HFF-Myc (cell line): ENCODE measurements around the gene CUX1.

ENCODE experiments used
- DNase-seq: peaks from one replicate; pipeline ENCODE4 v3.0.0-alpha.2; 2011; ENCODE audit warnings: low read depth; ENCODE audit errors: extremely low read depth
- H3K4me3 ChIP-seq: replicated peaks from 2 replicates; pipeline ENCODE4 v1.5.1; 2011; ENCODE audit warnings: low read depth, mild to moderate bottlenecking, control low read depth, low read length
- TF ChIP-seq, protein P1 (sequence below): IDR thresholded peaks from 2 replicates; pipeline ENCODE4 v1.5.1; 2012; ENCODE audit warnings: mild to moderate bottlenecking, low read depth, low read length, control low read depth; ENCODE audit errors: missing control alignments

CUX1 gene

DNA sequence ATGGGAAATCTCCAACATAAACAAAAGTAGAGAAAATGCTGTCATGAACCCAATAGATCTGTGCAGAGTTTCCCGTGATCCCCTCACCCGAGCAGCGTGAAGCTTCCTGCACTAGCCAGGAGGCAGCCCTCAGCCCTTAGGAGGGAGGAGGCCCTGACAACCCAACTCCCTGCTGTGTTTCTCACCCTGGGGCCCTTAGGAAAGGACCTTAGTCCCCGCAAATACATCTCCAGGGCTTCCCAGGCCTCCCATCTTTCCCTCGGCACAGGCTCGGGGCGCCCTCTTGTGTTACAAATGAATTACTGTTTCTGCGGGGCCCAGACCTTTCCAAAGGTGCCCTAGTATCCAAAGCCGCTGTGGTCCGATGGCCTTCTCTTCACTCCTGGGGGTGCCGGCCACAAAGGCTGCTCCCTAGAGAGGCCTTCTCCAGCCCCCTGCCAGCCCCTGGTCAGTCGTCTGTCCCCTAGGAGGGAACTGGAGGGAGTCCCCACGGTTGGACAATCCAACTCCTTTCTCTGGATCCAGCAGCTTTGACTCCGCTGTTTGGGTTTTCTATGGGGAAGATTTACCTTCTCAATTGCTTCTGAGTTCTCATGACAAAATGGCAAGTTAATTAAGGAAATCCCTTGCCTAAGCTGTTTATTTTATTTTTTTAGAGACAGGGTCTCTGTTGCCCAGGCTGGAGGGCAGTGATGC is 419.3 kb downstream of the CUX1 start:
- TF ChIP-seq, protein P1, sequence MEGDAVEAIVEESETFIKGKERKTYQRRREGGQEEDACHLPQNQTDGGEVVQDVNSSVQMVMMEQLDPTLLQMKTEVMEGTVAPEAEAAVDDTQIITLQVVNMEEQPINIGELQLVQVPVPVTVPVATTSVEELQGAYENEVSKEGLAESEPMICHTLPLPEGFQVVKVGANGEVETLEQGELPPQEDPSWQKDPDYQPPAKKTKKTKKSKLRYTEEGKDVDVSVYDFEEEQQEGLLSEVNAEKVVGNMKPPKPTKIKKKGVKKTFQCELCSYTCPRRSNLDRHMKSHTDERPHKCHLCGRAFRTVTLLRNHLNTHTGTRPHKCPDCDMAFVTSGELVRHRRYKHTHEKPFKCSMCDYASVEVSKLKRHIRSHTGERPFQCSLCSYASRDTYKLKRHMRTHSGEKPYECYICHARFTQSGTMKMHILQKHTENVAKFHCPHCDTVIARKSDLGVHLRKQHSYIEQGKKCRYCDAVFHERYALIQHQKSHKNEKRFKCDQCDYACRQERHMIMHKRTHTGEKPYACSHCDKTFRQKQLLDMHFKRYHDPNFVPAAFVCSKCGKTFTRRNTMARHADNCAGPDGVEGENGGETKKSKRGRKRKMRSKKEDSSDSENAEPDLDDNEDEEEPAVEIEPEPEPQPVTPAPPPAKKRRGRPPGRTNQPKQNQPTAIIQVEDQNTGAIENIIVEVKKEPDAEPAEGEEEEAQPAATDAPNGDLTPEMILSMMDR = peak; percentile 76
- no peak overlapping the region for H3K4me3 ChIP-seq
- peak; percentile 20 for DNase-seq

DNA sequence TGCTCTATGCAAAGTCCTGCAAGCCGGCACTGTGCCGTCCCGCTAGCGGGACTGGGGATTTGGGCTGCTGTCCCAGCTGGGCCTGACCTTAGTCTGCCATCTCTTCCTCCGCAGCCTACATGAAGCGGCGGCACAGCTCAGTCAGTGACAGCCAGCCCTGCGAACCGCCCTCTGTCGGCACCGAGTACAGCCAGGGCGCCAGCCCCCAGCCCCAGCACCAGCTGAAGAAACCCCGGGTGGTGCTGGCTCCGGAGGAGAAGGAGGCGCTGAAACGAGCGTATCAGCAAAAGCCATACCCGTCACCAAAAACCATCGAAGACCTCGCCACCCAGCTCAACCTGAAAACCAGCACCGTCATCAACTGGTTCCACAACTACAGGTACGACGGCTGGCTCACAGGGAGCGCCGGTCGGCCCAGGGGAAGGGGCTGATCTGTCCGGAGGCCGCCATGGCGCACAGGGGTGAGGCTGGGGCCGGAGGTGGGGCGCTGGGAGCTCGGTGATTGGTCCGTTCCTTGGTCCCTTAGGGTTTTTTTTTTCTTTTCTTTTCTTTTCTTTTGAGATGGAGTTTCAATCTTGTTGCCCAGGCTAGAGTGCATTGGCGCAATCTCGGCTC is 421.9 kb downstream of the CUX1 start:
- TF ChIP-seq, protein P1 = no peak
- no peak for DNase-seq
- H3K4me3 ChIP-seq = no peak overlapping the region

DNA sequence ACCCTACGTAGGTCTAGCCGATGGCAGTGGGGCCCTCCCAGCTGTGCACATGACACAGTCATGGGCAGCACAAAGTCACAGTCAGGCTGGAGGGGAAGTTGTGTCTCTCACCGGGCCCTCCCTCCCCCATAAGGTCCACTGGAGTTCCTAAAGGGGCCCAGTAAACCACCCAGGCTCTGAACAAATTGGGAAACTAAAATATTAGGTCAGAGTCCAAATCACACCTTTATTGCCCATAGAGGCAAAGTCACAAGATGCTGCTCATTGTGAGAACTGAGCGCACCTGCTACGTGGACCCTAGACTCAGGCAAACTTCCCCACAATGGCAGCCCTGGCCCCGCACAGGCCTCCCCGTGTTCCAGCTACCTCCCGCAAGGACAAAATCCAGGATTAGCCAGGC is 424.0 kb downstream of the CUX1 start:
- TF ChIP-seq, protein P1 = no peak
- no peak for DNase-seq
- H3K4me3 ChIP-seq = no peak overlapping the region

DNA sequence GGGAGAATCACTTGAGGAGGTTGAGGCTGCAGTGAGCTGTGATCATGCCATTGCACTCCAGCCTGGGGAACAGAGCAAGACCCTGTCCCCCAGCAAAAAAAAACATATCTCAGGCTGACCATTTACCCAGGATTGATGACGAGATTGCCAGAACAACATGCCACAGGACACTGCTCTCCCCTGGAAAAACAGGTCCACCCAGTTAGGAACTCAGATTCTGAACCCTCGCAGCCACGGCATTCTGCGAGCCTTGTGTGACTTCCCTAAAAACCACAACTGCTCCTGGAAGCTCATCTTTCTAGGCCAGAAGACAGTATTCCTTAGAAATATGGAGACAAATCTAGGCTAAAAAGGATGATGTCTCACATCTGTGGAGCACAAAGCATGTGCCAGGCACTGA is 427.2 kb downstream of the CUX1 start:
- TF ChIP-seq, protein P1 = no peak
- no peak for DNase-seq
- no peak overlapping the region for H3K4me3 ChIP-seq

DNA sequence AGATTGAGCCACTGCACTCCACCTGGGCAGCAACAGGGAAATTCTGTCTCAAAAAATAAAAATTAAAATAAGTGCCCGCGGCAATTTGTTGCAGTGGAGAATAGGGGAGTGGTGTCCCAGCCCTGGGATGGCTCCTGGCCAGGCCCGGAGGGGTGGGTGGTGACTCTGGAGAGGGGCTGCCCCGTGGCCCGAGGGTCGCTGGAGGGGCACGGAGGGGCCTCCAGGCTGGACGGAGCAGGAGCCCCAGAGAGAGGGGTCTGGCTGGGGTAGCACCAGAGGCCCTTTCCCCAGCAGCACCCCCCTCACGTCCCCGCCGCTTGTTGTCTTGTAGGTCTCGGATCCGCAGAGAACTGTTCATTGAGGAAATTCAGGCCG is 430.6 kb downstream of the CUX1 start:
- no peak overlapping the region for H3K4me3 ChIP-seq
- no peak for DNase-seq
- TF ChIP-seq, protein P1 = no peak

DNA sequence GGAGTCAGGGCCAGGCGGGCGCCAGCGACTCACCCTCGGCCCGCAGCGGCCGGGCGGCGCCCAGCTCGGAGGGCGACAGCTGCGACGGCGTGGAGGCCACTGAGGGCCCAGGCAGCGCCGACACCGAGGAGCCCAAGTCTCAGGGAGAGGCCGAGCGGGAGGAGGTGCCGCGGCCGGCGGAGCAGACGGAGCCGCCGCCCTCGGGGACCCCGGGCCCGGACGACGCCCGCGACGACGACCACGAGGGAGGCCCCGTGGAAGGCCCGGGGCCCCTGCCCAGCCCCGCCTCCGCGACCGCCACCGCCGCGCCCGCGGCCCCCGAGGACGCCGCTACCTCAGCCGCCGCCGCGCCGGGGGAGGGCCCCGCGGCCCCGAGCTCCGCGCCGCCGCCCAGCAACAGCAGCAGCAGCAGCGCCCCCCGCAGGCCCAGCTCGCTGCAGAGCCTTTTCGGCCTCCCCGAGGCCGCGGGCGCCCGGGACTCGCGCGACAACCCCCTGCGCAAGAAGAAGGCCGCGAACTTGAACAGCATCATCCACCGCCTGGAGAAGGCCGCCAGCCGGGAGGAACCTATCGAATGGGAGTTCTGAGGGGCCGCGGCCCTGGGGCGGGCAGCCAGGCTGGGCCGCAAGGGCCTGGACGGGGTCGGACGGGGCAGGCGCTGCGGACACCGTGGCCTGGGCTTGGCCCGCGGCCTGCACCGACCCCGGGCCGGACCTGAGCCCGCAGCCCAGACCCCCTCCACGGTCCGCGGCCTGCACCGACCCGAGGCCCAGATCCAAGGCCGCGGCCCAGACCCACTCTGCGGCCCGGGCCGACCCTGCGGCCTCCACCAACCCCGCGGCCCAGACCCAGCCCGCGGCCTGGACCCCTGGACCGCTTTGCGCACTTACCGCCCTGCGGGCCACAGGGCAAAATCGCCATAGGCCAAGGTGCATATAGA is 431.3 kb downstream of the CUX1 start:
- DNase-seq = no peak
- TF ChIP-seq, protein P1 = no peak
- H3K4me3 ChIP-seq = no peak overlapping the region
